KOPT-K1 (cell line): ENCODE results near the gene FRMD5.
"Not testable (repeated sequence)": the region's sequence is repeated elsewhere in the genome, so short reads cannot be mapped to it uniquely, and the experiment has no call there.

Experiments
- H3K27ac ChIP-seq: fragments of 200-600 bp; sonication (generic); 2 replicates; pipeline ENCODE4 v1.5.1; 2016; ENCODE audit warnings: antibody characterized with exemption, mild to moderate bottlenecking, low read depth, low read length; ENCODE audit not compliant: poor library complexity, severe bottlenecking
- H3K36me3 ChIP-seq: fragments of 200-600 bp; sonication (generic); 2 replicates; pipeline ENCODE4 v1.5.1; 2017; ENCODE audit warnings: antibody characterized with exemption, mild to moderate bottlenecking, low read length, moderate library complexity; ENCODE audit not compliant: insufficient read depth
- H3K9me3 ChIP-seq: fragments of 200-600 bp; sonication (generic); 2 replicates; pipeline ENCODE4 v1.5.1; 2017; ENCODE audit warnings: antibody characterized with exemption, low read length, mild to moderate bottlenecking; ENCODE audit not compliant: insufficient read depth, poor library complexity, severe bottlenecking

Gene FRMD5

DNA sequence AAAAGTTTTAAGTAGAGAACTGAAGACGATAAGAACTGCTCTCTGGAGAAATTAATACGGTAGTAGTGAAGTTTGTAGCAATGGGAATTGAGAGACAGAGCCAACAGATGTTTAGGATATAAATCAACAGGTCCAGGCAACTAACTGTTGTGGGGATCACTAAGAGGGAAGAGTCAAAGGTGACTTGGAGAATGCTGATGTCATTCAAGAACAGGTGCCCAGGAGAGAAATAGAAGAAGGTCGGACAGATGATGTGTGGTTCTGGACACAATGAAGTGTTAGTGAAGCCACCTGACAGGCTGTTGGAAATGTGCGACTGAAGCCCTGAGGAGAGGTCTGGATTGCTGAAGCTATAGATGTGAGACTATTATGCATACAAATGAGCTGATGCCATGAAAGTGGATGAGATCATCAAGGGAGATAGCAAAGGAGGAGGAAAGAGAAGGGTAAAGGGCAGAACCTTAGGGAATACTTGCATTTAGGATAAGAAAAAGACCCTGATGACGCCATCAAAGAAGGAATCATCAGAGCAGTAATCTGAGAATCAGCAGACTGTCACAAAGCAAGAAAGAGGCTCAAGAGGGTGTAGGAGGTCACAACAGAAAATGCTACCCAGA, 183.7 kb downstream of the FRMD5 start:
- Histone ChIP-seq H3K27ac (no peak overlapping the region), H3K9me3 (no peaks in the 10 kb centered on the region), H3K36me3 (no peaks in the 10 kb centered on the region)

DNA sequence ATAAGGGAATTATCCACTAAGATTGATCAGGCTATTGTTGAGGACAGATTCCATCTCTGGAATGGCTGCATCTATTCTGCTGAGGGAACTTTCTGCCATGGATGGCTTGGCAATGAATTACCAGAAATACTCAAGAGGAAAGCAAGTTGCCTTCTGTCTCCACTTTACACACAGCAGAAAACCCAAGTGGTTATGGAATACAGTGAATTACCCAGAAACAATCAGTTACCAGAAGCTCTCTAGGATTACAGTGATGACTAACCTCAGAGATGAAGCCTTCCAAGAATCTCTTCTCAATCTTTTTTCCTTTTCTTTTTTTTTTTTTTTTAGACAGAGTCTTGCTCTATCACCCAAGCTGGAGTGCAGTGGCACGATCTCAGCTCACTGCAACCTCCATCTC, 185.0 kb downstream of the FRMD5 start:
- Histone ChIP-seq H3K9me3 (no peaks in the 10 kb centered on the region), H3K36me3 (no peaks in the 10 kb centered on the region), H3K27ac (no peak overlapping the region)

DNA sequence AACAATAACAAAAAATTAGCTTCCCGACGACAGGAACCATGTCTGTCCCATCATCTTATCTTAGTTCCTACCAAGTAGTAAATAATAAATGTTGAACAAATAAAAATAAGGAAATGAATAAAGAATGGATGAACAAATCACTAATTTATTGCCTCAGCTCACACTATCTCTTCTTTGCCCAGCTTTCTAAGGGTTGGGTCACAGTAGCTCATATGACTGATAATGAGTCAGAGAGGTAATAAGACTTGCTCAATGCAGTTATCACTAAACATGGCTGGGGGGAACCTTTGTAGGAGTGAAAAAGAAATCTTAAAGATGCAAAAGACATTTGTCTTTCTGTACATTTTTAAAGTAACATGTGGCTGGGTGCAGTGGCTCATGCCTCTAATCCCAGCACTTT, 186.0 kb downstream of the FRMD5 start:
- no peak overlapping the region for H3K27ac ChIP-seq
- no peaks in the 10 kb centered on the region for H3K36me3 ChIP-seq
- no peaks in the 10 kb centered on the region for H3K9me3 ChIP-seq

DNA sequence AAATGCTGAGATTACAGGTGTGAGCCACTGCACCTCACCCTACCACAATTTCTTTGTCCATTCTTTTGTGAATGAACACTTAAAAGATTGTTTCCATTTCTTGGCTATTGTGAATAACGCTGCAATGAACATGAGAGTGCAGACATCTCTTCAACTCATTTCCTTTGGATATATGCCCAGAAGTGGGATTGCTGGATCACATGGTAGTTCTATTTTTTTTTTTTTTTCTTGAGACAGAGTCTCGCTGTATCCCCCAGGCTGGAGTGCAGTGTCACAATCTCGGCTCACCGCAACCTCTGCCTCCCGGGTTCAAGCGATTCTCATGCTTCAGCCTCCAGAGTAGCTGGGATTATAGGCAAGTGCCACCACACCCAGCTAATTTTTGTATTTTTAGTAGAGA, 194.8 kb downstream of the FRMD5 start:
- not testable (repeated sequence) for H3K9me3 ChIP-seq, H3K27ac ChIP-seq

DNA sequence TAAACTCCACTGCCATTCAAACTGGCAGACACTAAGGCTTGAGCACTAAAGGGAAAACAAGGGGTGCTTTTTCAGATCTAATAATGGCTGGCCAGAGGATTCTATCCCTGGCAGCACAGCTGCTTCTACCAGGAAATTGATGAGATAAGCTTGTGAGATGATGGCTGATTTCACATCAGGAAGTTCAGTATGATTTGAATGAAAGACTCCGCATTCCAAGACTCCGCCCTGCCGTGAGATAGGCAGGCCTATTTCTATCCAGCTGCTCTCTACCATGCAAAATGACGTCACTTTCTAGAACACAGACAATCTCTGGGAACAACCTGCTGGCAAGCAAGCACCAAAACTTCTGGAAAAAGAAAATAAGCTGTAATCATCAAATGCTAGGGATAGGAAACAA, 196.5 kb downstream of the FRMD5 start:
- H3K9me3 ChIP-seq = no peaks in the 10 kb centered on the region
- H3K36me3 ChIP-seq = no peaks in the 10 kb centered on the region
- H3K27ac ChIP-seq = no peak overlapping the region

More for the DNA sequence above, 194.8 kb downstream of the FRMD5 start:
- not testable (repeated sequence) for H3K36me3 ChIP-seq

DNA sequence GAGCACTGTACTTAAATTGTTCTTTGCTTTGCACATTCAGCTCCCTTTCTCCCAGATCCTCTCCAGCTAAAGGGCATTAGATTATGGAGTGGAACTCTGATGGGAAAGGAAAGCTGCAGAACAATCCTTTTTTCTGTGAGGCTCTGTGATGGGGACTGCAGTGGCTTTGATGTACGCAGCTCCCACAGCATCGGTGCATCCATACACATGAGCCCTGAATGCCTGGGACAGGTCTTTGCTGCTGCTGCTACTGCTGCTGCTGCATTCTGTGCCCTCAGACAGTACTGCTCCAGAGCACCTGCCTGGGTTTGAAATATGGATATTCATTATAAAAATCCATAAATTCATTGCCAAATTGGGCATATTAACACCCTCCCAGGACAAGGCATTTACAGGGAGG, 203.9 kb downstream of the FRMD5 start:
- no peaks in the 10 kb centered on the region for H3K36me3 ChIP-seq
- no peak overlapping the region for H3K27ac ChIP-seq
- H3K9me3 ChIP-seq = no peaks in the 10 kb centered on the region

DNA sequence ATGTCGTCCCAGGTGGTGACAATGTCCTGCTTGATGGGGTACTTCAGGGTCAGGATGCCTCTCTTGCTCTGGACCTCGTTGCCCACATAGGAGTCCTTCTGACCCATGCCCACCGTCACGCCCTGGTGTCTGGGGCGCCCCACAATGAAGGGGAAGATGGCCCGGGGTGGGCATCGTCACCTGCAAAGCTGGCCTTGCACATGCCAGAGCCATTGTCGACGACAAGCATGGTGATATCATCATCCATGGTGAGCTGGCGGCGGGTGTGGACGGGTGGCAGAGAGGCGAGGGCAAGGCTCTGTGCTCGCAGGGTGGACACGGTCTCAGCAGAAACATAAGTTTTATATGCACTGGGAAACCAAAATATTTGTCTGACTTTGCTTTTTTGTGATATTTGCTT, 205.1 kb downstream of the FRMD5 start:
- Histone ChIP-seq H3K36me3 (no peaks in the 10 kb centered on the region), H3K9me3 (no peaks in the 10 kb centered on the region), H3K27ac (no peak overlapping the region)

DNA sequence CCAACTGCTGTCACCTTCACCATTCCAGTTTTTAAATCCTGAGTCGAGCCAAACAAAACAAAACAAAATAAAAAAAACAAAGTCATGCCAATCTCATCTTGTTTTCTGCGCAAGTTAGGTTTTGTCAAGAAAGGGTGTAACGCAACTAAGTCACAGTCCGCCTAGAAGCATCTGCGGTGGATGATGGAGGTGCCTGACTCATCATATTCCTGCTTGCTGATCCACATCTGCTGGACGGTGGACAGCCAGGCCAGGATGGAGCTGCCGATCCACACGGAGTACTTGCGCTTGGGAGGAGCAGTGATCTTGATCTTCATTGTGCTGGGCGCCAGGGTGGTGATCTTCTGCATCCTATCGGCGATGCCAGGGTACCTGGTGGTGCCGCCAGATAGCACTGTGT, 206.2 kb downstream of the FRMD5 start:
- Histone ChIP-seq H3K27ac (no peak overlapping the region), H3K36me3 (no peaks in the 10 kb centered on the region), H3K9me3 (no peaks in the 10 kb centered on the region)

DNA sequence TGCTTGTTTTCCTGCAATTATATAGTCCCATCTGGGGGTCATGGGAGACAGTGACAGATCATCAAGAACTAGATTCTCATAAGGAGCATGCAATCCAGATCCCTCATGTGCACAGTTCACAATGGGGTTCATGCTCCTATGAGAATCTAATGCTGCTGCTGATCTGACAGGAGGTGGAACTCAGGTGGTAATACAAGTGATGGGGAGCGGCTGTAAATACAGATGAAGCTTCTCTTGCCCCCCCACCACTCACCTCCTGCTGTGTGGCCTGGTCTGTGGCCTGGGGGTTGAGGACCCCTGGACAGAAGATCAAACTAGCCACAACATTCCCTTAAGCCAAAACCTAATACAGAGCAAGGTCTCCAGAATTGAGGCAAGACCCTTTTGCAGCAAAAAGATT, 207.1 kb downstream of the FRMD5 start:
- Histone ChIP-seq H3K9me3 (no peaks in the 10 kb centered on the region), H3K36me3 (no peaks in the 10 kb centered on the region)

DNA sequence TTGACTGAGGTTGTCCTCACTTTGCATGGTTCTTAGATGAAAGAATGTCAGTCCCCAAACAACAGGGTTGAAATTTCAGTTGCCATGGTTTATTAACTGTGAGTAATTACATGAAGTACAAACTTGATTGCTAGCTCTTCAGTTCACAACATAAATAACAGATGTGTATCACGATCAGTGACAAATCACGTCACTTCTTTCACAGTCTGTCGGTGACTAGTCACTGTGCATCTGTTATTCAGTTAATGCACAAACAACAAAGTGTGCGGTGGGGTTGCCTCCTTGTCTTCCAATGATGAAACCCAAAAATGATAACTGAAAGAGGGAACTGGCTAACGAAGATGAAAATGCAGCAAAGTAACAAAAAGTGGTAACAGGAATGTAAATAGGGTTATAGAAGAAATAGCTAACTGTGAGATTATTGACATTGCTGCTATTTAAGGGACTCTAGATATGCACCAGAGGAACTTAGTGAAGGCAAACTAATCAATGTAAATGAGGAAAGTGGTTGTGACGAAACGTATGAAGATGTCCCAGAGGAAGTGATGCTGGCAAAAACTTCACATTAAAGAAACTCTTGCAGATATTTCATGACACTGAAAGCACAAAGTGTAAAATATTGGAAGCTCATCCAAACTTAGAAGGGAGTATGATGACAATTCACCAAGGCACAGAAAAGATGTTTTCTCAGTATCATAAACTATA, 208.9 kb downstream of the FRMD5 start:
- Histone ChIP-seq H3K27ac (no peak overlapping the region), H3K36me3 (no peaks in the 10 kb centered on the region), H3K9me3 (no peaks in the 10 kb centered on the region)

More for the DNA sequence above, 207.1 kb downstream of the FRMD5 start:
- no peak overlapping the region for H3K27ac ChIP-seq

DNA sequence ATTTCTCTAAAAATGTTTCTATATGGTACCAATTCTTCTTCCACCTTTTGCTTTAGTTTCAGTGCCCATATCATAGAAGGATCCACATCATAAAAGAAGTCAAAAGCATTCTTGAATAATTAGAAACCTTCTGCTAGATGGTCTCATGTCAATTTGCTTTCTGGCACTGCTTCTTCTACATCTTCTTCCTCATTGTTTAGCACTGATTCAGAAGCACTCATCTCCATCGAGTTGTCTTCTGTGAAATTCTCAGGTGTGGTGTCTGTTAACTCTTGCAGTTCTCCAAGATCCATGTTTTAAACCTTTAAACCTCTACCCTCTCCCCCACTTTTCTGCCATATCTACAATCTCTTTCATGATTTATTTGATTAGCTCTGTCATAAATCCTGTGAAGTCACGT, 213.5 kb downstream of the FRMD5 start:
- H3K9me3 ChIP-seq = no peaks in the 10 kb centered on the region
- no peak overlapping the region for H3K27ac ChIP-seq
- no peaks in the 10 kb centered on the region for H3K36me3 ChIP-seq

DNA sequence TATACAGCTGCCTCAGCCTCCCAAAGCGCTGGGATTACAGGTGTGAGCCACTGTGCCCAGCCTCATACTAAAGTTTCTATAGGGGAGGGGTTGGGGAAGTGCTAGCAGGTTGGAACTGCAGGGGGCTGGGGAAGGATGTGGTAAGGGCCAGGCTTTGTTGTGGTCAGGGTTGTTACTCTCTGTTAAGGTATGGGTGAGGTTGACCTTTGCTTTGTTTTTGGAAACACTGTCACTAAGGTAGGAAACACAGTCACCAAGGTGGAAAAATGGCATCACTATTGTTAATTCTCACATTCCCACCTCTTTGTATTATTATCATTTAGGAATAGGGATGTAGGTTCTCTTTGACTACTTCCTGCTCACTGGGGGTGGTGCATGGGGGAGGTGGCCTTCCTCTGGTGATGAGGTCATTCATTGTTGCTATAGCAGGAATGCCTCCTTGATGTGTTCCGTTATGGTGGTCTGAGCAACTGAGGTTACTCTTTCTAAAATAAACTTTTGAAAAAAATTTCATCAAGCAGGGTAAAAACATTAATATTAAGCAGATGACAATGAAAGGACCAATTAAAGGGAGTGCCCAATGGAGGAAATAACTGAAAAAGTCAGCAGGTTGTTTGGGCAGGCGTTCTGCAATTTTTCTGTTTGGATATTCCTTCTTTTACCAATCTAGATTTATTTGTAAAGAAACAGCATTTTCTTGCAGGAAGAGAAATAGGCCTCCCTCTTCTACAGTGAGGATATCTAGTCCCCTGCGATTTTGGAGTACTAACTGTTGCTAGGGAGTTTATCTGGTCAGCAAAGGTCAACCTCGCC, 217.8 kb downstream of the FRMD5 start:
- Histone ChIP-seq H3K27ac (no peak overlapping the region), H3K36me3 (no peaks in the 10 kb centered on the region), H3K9me3 (no peaks in the 10 kb centered on the region)

DNA sequence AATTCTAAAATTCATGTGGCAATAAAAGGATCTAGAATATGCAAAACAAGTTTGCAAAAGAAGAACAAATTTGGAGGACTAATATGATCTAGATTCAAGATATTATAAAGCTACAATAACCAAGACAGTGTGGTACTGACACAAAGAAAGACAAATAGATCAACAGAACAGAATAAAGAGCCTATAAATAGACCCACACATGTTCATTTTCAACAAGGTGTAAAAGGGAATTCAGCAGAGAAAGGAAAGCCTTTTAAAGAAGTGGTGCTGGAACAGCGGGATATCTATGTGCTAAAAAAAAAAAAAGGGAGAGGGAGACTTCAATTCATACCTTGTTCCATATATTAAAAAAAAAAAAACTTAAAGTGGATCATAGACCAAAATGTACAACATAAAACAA, 219.3 kb downstream of the FRMD5 start:
- Histone ChIP-seq H3K27ac (no peak overlapping the region), H3K9me3 (no peaks in the 10 kb centered on the region), H3K36me3 (no peaks in the 10 kb centered on the region)

DNA sequence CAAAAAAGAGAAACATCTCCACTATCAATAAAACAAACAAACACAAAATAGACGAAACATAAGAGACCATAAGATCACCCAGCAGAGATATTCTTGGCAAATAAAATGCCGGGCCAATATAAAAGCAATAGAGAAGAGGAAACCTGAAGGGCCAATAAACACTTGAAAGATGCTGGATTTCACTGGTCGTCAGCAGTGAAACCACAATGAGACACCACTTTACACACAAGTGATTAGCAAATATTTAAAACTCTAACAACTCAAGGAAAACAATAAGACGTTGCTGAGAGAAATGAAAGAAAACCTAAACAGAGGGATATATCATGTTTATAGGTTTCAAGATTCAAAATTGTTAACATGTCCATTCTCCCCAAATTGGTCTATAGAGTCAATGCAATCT, 219.7 kb downstream of the FRMD5 start:
- Histone ChIP-seq H3K9me3 (no peaks in the 10 kb centered on the region), H3K27ac (no peak overlapping the region), H3K36me3 (no peaks in the 10 kb centered on the region)

DNA sequence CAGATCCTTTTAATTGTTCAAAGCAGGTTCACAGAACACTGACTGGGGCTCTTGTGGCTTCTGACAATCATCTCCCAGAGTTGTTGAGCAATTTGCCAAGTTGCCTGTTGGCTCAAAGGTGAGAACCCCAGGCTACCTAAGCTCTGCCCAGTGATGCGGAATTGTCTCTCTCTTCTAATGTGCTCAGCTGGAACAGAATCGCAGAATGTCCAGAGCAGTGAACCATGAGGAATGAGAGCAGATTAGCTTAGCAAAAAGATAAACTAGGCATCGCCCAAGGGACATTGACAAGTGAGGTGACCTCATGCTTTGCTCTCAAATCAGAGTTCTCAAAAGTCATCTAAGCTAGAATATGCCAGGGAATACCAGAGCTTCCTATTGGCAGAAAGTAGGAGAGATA, 220.2 kb downstream of the FRMD5 start:
- no peaks in the 10 kb centered on the region for H3K9me3 ChIP-seq
- H3K27ac ChIP-seq = no peak overlapping the region
- no peaks in the 10 kb centered on the region for H3K36me3 ChIP-seq
